HepG2 (cell line): ENCODE results near the gene CPEB3. TPM values are rescaled to one million over a fixed set of nuclear protein-coding genes. Genes with fewer than 3 reads are reported as not detected.

Experiments used
- BORCS8-MEF2B ChIP-seq: sonication (generic); formaldehyde crosslinking; IDR thresholded peaks from 2 replicates; pipeline ENCODE4 v1.8.0; 2022; ENCODE audit warnings: mild to moderate bottlenecking, missing genetic modification reagents
- HINFP ChIP-seq: sonication (generic); formaldehyde crosslinking; IDR thresholded peaks from 2 replicates; pipeline ENCODE4 v1.4.0; 2020; ENCODE audit warnings: low read depth, mild to moderate bottlenecking, missing genetic modification reagents
- KAT7 ChIP-seq: IDR thresholded peaks from 2 replicates; pipeline ENCODE4 v1.6.1; 2018; ENCODE audit warnings: borderline replicate concordance, missing compliant biosample characterization
- LCORL ChIP-seq, 2 experiments: fragments of 450-650 bp in 1 of 2; sonication (generic) in 1 of 2; formaldehyde crosslinking in 1 of 2; IDR thresholded peaks; 2 replicates each; pipeline versions ENCODE4 v1.5.0 to v1.6.1; 2017 to 2020; ENCODE audit warnings: antibody characterized with exemption in 1 of 2, missing genetic modification reagents in 1 of 2
- RXRB ChIP-seq: IDR thresholded peaks from 2 replicates; pipeline ENCODE4 v1.6.1; 2016; ENCODE audit warnings: borderline replicate concordance, missing genetic modification reagents, missing compliant biosample characterization
- THAP7 ChIP-seq: sonication (generic); formaldehyde crosslinking; IDR thresholded peaks from 2 replicates; pipeline ENCODE4 v1.8.1; 2023; ENCODE audit warnings: mild to moderate bottlenecking, missing genetic modification reagents
- ZBTB46 ChIP-seq: sonication (generic); formaldehyde crosslinking; IDR thresholded peaks from 2 replicates; pipeline ENCODE4 v1.4.0; 2020; ENCODE audit warnings: mild to moderate bottlenecking, missing genetic modification reagents, borderline replicate concordance
- ZFYVE20 ChIP-seq: sonication (generic); formaldehyde crosslinking; IDR thresholded peaks from 2 replicates; pipeline ENCODE4 v1.8.0; 2023; ENCODE audit warnings: low read depth, mild to moderate bottlenecking, moderate library complexity, missing genetic modification reagents, borderline replicate concordance
- ZGPAT ChIP-seq: IDR thresholded peaks from 2 replicates; pipeline ENCODE4 v1.6.1; 2016; ENCODE audit warnings: mild to moderate bottlenecking
- ZNF292 ChIP-seq: sonication (generic); formaldehyde crosslinking; IDR thresholded peaks from 2 replicates; pipeline ENCODE4 v1.8.1; 2022; ENCODE audit warnings: mild to moderate bottlenecking, low read depth, missing genetic modification reagents, borderline replicate concordance
- ZNF704 ChIP-seq: sonication (generic); formaldehyde crosslinking; IDR thresholded peaks from 2 replicates; pipeline ENCODE4 v1.8.1; 2023; ENCODE audit warnings: mild to moderate bottlenecking, inconsistent platforms, moderate library complexity, missing genetic modification reagents, borderline replicate concordance
- ZNF773 ChIP-seq: sonication (generic); formaldehyde crosslinking; IDR thresholded peaks from 2 replicates; pipeline ENCODE4 v1.4.0; 2020; ENCODE audit warnings: missing genetic modification reagents, borderline replicate concordance
- ZNF784 ChIP-seq: sonication (generic); formaldehyde crosslinking; IDR thresholded peaks from 2 replicates; pipeline ENCODE4 v1.5.1; 2020; ENCODE audit warnings: missing genetic modification reagents, mild to moderate bottlenecking, borderline replicate concordance
- polyA plus RNA-seq, 8 experiments: library from polyadenylated mRNA; depleted of rRNA in 3 of 8; stranded (reverse) in 7 of 8; unstranded in 1 of 8; fragments of >200 nt; fragmentation: Illumina TruSeq in 4 of 8; extraction: Trizol in 4 of 8; gene quantifications; 2 replicates each; pipeline versions ENCODE4 v1.2.1 to v1.2.3, GENCODE V29; 2011 to 2016; ENCODE audit warnings: low read depth in 4 of 8, missing spikeins in 1 of 8, mixed read lengths in 1 of 8; ENCODE audit not compliant: insufficient read depth in 1 of 8
- total RNA-seq, 5 experiments: library from RNA; depleted of rRNA; stranded (reverse); fragments of >200 nt; fragmentation: Illumina TruSeq; extraction: Trizol; gene quantifications; 2 replicates each; pipeline ENCODE4 v1.2.3, GENCODE V29; 2016; ENCODE audit warnings: low read depth in 1 of 5

Gene CPEB3
- total and polyA plus RNA-seq, 2 of the 13 experiments (the other 11 are each of a cell fraction or from before 2014, with no cell fraction given): 0.66 to 0.70 TPM

- TF ChIP-seq BORCS8-MEF2B (no peak), ZFYVE20 (CRISPR knock-in tag) (no peak), ZNF773 (no peak), ZNF704 (CRISPR knock-in tag) (no peak), RXRB (CRISPR knock-in tag) (peak; percentile 47; the same call in 1 of the 2 replicates), ZNF292 (CRISPR knock-in tag) (peak; percentile 43; the same call in 1 of the 2 replicates), ZBTB46 (CRISPR knock-in tag) (no peak), KAT7 (CRISPR knock-in tag) (no peak), THAP7 (CRISPR knock-in tag) (0 out of 2 replicates have a peak, but pooled peaks have one; percentile 35), ZNF784 (CRISPR knock-in tag) (no peak), ZGPAT (CRISPR knock-in tag) (no peak), LCORL (IDR thresholded peaks at IDR 0.05) (no peak), LCORL (CRISPR knock-in tag; IDR thresholded peaks at IDR 0.05) (0 out of 2 replicates have a peak, but pooled peaks have one; percentile 8), HINFP (CRISPR knock-in tag) (no peak)
These were observed 50.4 kb downstream of the CPEB3 start (continued) for GRCh38 chr10:92240289-92241157.
